ENCODE data around the gene UNC5C.

GRCh38 chr4:95214408-95214807 lies 334.4 kb downstream of the UNC5C start:
- TF ChIP-seq CTCF (conservative IDR thresholded peaks at IDR 0.05; ENCODE audit: low read depth, low read length) (no peak), EZH2 (IDR thresholded peaks at IDR 0.05; ENCODE audit: borderline replicate concordance, low read depth, low read length, poor library complexity, severe bottlenecking) (no peak)
